ENCODE data around the gene MYO3B.
"Not testable (repeated sequence)": the region's sequence is repeated elsewhere in the genome, so short reads cannot be mapped to it uniquely, and the experiment has no call there.

The MYO3B gene

DNA sequence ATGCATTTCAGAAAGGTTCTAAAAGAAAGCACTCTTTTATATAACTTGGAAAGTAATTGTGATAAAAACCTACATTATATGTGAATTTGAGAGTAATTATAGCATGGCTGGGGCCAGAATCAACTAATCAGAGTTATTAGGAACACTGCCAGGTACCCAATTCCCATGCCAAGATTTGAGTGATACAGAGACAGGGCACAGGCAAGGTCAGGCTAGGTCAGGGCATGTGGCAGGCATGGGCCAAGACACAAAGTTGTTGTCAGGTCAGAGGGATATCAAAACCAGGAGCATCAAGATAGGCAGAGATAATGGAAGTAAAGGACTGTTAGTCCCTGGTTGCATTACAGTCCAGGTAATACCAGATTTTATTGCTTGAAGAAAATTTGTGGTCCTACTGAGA lies 87.4 kb downstream of the MYO3B start:
- peak; percentile 22 for DNase-seq

DNA sequence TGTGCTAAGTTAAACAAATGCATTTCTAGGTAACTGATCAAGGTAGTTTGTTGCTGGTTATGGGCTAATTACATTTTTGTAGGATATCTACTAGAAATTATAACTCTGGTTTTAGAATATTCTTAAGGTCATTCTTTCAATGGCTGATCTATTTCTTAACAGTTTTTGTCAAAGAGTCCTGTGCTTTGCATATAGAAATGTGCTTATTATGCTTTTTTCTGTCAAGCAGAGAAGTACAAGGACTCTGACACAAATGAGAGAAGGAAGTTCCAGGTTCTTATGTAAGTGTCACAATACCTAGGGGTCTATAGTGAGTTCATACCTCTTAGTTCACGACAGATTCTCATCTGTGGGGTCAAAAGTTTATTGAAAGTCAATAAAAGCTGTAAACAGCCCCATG lies 88.4 kb downstream of the MYO3B start:
- DNase-seq = no peak

GRCh38 chr2:170267071-170267470 lies 89.1 kb downstream of the MYO3B start:
- no peak for DNase-seq

GRCh38 chr2:170270278-170270864 lies 92.4 kb downstream of the MYO3B start:
- DNase-seq = no peak

DNA sequence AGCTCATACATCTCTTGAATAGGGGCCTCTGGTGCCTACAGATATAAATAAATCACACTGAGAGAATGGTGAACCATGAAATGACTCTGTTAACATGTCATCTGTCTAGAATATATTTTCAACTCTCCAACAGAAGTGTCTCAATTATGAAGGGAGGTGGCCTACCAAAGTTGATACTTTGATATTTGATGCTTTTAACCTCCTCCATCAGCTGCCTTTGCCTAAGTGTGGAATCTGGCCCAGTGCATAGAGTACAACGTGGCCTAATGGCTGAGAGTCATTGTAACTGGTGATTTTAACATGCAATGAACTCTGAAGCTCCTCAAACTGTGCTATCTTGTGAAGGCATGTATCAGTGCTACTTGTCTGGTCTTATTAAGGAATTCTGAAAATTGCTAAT lies 93.4 kb downstream of the MYO3B start:
- DNase-seq = peak; percentile 89

- DNase-seq = peak; percentile 68
Observed at GRCh38 chr2:170276056-170276455, 98.1 kb downstream of the MYO3B start.

DNA sequence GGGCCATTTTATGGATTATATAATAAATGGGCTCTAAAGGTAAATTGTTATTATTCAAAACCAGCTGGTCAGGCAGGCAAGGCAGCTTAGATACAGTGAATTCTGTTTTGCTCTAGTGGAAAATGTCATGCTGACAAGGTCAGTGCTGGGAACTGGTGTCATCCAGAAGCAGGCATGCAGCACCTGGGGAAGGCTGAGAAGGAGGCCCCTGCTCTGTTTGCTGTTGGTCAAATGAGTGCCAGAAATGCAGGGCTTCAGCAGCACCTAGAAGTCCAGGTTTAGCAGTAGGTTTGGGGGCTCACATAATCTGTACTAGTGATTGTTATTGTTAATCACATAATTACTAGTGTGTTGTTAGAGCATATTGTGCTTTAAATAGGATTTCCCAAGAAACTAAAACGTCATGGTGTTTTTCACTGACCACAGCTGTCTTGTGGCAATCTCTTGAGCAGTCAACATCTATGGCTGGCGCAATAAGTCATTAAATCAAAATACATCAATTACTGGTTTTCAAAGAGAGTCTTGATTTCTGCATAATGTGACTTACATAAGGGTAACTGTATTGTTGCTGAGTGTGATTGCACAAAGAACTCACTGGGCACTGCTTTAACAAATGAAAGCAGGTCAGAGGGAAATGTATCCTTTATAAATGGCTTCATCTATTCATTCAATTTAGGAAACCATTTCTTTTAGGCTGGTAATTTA lies 99.1 kb downstream of the MYO3B start:
- DNase-seq = peak; percentile 96

DNA sequence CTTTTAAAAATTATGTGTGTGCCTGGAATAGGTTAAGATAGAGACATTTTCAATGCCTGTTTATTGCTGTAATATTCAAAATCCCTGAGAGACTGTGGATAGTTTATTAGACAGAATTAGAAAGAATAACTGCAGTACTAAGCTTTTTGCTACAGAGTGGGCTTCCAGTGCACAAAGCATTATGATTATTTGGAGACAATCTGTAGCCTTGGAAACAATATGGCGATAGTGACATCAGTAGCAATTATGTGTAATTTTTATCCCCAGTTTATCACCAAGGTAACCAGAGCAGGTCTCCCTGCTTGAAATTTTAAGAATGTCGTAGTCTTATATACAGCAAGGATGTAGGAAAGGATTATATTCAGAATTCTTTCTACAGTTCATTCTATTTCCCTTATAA lies 100.0 kb downstream of the MYO3B start:
- DNase-seq = peak; percentile 84

- DNase-seq = not testable (repeated sequence)
Observed at GRCh38 chr2:170279615-170280014, 101.7 kb downstream of the MYO3B start.

- DNase-seq = peak; percentile 3
Observed at GRCh38 chr2:170282851-170283250, 104.9 kb downstream of the MYO3B start.

- peak; percentile 44 for DNase-seq
Observed at GRCh38 chr2:170284205-170284604, 106.3 kb downstream of the MYO3B start.

DNA sequence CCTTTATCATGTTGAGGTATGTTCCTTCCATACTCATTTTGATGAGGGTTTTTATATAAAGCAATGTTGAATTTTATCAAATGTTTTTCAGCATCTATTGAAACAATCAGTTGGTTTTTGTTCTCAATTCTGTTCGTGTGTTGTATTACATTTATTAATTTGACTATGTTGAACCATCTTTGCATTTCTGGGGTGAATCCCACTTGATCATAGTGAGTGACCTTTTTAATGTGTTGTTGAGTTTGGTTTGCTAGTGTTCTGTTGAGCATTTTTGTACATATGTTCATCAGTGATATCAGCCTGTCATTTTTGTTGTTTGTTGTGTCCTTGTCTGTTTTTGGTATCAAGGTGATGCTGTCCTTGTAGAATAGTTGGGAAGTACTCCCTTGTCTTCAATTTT lies 110.9 kb downstream of the MYO3B start:
- no peak for DNase-seq

DNA sequence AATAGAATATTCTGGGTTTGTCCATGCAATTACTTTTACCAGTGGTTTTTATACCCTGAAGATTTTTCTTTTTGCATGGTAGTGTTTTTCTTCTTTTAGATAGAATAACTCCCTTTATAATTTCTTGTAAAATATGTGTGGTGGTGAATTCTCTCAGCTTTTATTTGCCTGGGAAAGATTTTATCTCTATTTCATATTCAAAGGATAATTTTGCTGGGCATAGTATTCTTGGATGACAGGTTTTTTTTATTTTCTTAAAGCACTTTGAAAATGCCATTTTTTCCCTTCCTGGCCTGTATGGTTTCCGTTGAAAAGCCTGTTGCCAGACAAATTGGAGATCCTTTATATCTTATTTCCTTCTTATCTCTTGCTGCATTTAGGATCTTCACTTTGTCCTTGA lies 113.5 kb downstream of the MYO3B start:
- DNase-seq = no peak

DNA sequence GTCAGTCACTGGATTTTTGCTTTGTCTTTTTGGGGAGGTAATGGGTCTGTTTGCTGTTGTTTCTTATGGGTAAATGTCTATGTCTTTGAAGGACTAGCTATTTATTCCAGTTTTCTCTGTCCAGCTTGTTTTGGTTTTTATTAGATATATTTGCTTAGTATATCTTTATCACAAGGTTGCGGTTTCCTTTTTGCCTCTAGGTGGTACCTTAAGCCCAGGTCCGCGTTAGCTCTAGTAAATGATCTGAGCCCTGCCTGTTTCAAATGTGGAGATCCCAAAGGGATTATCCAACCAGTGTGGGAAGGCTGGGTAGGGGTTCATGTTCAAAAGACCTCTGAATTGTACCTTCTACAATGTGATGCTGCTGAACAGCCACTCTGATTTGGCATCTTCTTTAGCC lies 114.5 kb downstream of the MYO3B start:
- no peak for DNase-seq

GRCh38 chr2:170297496-170297895 lies 119.5 kb downstream of the MYO3B start:
- no peak for DNase-seq

DNA sequence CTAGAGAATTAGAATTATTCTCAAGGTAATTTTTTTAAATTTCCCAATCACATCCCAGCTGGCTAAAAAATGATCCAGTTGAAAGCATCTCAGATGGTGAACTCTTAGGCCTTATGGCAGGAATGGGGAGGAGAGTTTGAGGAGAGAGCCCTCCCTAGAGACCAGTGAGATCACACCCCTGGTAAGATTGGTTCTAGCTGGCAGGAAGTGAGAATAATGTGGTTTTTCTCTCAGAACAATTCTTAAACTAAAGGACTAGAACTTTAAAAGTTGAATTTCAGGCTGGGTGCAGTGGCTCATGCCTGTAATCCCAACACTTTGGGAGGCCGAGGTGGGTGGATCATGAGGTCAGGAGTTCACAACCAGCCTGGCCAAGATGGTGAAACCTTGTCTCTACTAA lies 120.2 kb downstream of the MYO3B start:
- DNase-seq = peak; percentile 39

- DNase-seq = peak; percentile 36
Observed at GRCh38 chr2:170298861-170299429, 121.0 kb downstream of the MYO3B start.

GRCh38 chr2:170300993-170301392 lies 123.0 kb downstream of the MYO3B start:
- no peak for DNase-seq

GRCh38 chr2:170301626-170302025 lies 123.7 kb downstream of the MYO3B start:
- DNase-seq = peak; percentile 4

DNA sequence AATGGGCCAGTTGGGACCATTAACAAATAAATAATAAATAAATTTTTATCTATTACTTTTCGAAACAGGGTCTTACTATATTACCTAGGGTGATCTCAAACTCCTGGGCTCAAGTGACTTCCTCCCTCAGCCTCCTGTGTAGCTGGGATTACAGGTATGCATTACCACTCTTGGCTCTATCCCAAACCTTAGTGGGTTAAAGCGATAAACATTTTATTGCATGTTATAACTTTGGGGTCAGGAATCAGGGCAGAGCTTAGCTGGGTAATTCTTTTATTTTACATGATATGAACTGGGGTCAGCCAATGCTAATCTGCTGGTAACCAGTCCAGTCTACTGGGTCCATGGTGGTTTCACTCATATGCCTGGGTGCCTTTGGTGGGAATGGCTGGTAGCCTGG lies 127.8 kb downstream of the MYO3B start:
- DNase-seq = no peak

DNA sequence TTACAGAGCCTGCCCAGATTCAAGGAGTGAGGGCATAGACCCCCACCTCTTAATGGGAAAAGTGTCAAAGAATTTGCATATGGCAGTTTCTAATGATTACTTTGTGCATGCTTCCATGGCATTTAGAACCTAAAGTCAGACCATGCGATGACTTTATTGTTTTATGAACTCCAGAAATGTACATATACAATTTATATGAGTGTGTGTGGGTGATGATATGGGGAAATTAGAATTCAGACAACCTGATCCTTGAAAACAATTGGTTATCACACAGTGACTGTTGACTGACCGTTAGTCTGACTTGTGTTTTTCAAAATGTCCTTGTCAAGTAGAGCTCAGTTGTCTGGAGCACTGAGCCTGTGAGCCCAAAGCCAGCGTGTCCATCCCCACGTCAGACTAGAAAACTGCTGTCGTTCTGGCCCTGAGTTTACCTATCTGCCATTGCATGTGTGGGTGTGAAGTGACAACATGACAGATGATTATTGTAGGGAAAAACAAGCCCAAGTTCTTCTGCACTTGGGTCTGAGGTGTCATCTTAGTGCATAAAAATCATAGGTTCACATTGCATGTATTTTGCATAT lies 128.4 kb downstream of the MYO3B start:
- DNase-seq = no peak

GRCh38 chr2:170307052-170307451 lies 129.1 kb downstream of the MYO3B start:
- no peak for DNase-seq

- peak; percentile 54 for DNase-seq
Observed at GRCh38 chr2:170307555-170308351, 129.8 kb downstream of the MYO3B start.

Data from NCI-H69 (cell line).